ENCODE measurements around the gene ADCY6.

Gene ADCY6

GRCh38 chr12:48815126-48816110 is 26.5 kb upstream of the ADCY6 start:
- peak; percentile 65 for DNase-seq

GRCh38 chr12:48814262-48815125 is 25.6 kb upstream of the ADCY6 start:
- DNase-seq: no peak

- DNase-seq: no peak
These were observed 24.8 kb upstream of the ADCY6 start for GRCh38 chr12:48813465-48814261.

- DNase-seq: no peak
These were observed 23.5 kb upstream of the ADCY6 start for GRCh38 chr12:48812389-48812788.

- DNase-seq: no peak
These were observed 22.7 kb upstream of the ADCY6 start for GRCh38 chr12:48811437-48812090.

GRCh38 chr12:48810903-48811431 is 22.1 kb upstream of the ADCY6 start:
- no peak for DNase-seq

- no peak for DNase-seq
These were observed 19.1 kb upstream of the ADCY6 start for GRCh38 chr12:48807981-48808380.

GRCh38 chr12:48803675-48804074 is 14.8 kb upstream of the ADCY6 start:
- peak; percentile 25 for DNase-seq

- no peak for DNase-seq
These were observed 12.1 kb upstream of the ADCY6 start for GRCh38 chr12:48800971-48801370.

- DNase-seq: no peak
These were observed 11.6 kb upstream of the ADCY6 start for GRCh38 chr12:48800457-48800856.

- no peak for DNase-seq
These were observed 8.1 kb upstream of the ADCY6 start for GRCh38 chr12:48796976-48797375.

GRCh38 chr12:48795550-48796455 is 6.9 kb upstream of the ADCY6 start:
- no peak for DNase-seq

- no peak for DNase-seq
These were observed 6.0 kb upstream of the ADCY6 start for GRCh38 chr12:48794870-48795269.

GRCh38 chr12:48793696-48794095 is 4.8 kb upstream of the ADCY6 start:
- DNase-seq: no peak

- no peak for DNase-seq
These were observed 1.0 kb upstream of the ADCY6 start for GRCh38 chr12:48789858-48790326.

- no peak for DNase-seq
These were observed 400 bp downstream of the ADCY6 start for GRCh38 chr12:48788524-48788853.

GRCh38 chr12:48787791-48788523 is 932 bp downstream of the ADCY6 start:
- no peak for DNase-seq

GRCh38 chr12:48786591-48787544 is 2.0 kb downstream of the ADCY6 start:
- DNase-seq: no peak

- no peak for DNase-seq
These were observed 5.5 kb downstream of the ADCY6 start for GRCh38 chr12:48783432-48783831.
